Motor neuron (in vitro differentiated cells): ENCODE data around the gene MMEL1. TPM values are rescaled to one million over a fixed set of nuclear protein-coding genes. Genes with fewer than 3 reads are reported as not detected.
"Not testable (repeated sequence)": the region's sequence is repeated elsewhere in the genome, so short reads cannot be mapped to it uniquely, and the experiment has no call there.

ENCODE experiments used
- ATAC-seq, 8 experiments: fragments of 200-7000 bp; cut with Tn5 transposase; replicated peaks in 6 of 8; 2 replicates each; pipeline ENCODE4 v1.8.0; 2021; ENCODE audit warnings: mild to moderate bottlenecking in 8 of 8, moderate library complexity in 8 of 8
- H3K27ac ChIP-seq, 2 donors: fragments of 250-450 bp; sonication (Bioruptor Pico); 2 replicates each; pipeline ENCODE4 v1.9.0; 2021; ENCODE audit warnings: antibody characterized with exemption in 2 of 2, mild to moderate bottlenecking in 2 of 2, moderate library complexity in 1 of 2
- H3K4me1 ChIP-seq, 2 donors: fragments of 250-450 bp; sonication (Bioruptor Pico); replicated peaks in 1 of 2; 2 replicates each; pipeline ENCODE4 v1.6.1; 2021; ENCODE audit warnings: antibody characterized with exemption in 2 of 2, mild to moderate bottlenecking in 2 of 2, moderate library complexity in 1 of 2
- H3K4me3 ChIP-seq, 5 donors: fragments of 250-450 bp; sonication (Bioruptor Pico); 2 replicates each; pipeline ENCODE4 v1.9.0; 2021; ENCODE audit warnings: antibody characterized with exemption in 5 of 5, mild to moderate bottlenecking in 5 of 5, moderate library complexity in 4 of 5
- WGBS, 10 experiments: fragments of 450-650 bp; shearing (Covaris generic); methylation state at CpG; one replicate each; pipeline ENCODE4 v1.0.0; 2022; 5-methylcytosine and 5-hydroxymethylcytosine counted together
- in situ Hi-C, 9 experiments: fragments of 400-800 bp; cut with MboI; loops; one replicate each; pipeline ENCODE4 v1.15.0; 2021; ENCODE audit warnings: low sequenced_read_pairs in 9 of 9, low pct_unique_long_range_greater_than_20kb in 2 of 9; ENCODE audit not compliant: unreplicated experiment in 9 of 9
- total RNA-seq, 8 experiments: library from RNA; unstranded; fragments of 300-600 nt; gene quantifications; 2 replicates each; pipeline versions ENCODE4 v1.2.3 to v1.2.4, GENCODE V29; 2022

MMEL1 gene
- total RNA-seq, 8 experiments from 2014 or later = 0.71 to 3.2 (median 1.1) TPM; not detected in 3

DNA sequence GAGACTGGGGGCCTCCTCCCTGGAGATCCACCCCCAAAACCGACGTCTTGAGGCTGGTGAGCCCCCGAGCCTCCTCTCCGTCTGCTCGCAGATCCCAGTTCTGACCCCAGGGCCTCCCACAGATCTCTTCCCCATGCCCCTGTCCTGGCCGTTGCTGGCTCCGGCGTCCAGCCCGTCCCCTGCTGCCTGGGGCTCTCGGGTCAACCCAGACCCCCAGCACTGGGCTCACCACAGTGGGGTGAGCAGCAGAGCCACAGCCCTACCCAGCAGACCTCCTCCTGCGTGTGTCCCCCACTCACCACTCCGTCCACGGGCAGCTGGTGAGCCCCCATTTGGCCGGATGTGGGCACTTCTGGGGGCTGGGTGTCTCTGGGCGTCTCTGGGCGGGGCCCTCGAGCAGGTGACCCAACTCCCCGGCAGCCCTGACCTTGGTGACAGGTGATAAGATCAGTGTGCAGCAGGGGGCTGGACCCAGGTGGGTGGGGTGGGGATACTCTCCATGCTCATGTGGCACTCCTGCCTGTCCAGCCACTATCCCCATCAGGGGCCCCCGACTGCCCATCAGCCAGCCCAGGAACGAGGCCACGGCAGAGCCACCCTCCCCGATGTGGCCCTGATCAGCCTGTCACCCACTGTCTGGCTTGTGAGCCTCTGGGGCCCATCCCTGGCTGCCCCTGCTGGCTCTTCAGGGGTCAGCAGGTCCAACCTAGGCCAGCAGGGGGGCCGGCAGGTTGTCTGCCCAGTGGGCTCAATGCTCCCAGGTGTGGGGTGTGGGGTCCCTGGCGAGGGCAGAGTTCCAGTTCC lies 75.9 kb downstream of the MMEL1 start:
- WGBS, 10 experiments = 40 to 100% (median 60%) methylated on average over 1 to 10 of the region's 24 CpGs; no CpG with 5 or more reads in 6 of the 10 experiments
- Histone ChIP-seq H3K4me1 (peaks cover 29 to 30% of the 10 kb centered on the region in 2 donors), H3K27ac (no peak overlapping the region), H3K4me3 (no peak overlapping the region)
- peak in 6 of 8 experiments; percentile 1 to 48 (median 16) for ATAC-seq
- in situ Hi-C loops = loop anchor here in 1 of 9 experiments (25.0 kb wide), 1 partner anchor 880 kb away; no protein-coding TSS in a partner anchor

DNA sequence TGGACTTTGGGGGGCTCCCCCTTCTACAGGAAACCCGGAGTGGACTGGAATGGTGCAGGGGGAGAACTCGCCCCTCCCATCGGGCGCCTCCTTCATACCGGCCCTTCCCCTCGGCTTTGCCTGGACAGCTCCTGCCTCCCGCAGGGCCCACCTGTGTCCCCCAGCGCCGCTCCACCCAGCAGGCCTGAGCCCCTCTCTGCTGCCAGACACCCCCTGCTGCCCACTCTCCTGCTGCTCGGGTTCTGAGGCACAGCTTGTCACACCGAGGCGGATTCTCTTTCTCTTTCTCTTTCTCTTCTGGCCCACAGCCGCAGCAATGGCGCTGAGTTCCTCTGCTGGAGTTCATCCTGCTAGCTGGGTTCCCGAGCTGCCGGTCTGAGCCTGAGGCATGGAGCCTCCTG lies 76.5 kb downstream of the MMEL1 start, which contains the start of gene TNFRSF14:
TSS of gene TNFRSF14 (plus strand) at position 95 of the 401 bp plus-strand sequence. CDS start at position 389, 294 bp downstream.
- in situ Hi-C loops = loop anchor here in 1 of 9 experiments (25.0 kb wide), 1 partner anchor 881 kb away; no protein-coding TSS in a partner anchor
- Histone ChIP-seq H3K4me1 (peaks cover 29 to 30% of the 10 kb centered on the region in 2 donors), H3K27ac (peak within 1 kb of the TSS in 1 of 2 donors; percentile 3), H3K4me3 (no peak within 1 kb of the TSS)
- 0 to 80% (median 57%) methylated on average over 2 to 8 of the region's 16 CpGs; no CpG with 5 or more reads in 6 of the 10 experiments for WGBS, 10 experiments
- ATAC-seq = peak; percentile 6 to 72 (median 16)

DNA sequence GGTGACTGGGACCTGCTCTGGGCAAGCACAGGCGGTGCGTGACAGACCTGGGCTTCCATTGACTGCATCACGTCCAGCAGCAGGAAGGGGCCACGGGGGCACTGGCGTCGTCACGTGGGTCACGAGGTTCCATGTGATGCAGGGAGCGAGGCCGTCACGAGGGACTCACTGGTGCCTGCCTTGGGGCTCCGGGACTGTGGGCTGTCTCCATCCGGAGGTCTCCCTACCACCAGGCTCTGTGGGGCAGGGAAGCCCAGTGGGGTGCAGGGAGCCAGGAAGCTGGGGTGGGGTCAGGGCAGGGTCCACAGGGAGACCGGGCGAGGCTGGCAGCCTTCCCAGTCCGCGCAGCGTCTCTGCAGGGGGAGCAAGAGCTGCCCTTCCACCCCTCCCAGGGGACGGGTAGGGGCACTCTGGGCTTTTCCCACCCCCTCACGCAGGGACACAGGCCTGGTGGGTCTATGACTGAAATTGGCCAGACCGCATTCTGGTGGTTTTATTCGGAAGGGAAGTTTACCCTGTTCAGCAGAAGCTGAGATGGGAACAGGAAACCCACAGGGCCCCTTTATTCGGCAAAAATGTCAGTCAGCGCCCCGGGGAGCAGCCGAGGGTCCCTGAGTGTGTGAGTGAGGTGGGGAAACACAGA lies 77.1 kb downstream of the MMEL1 start:
- WGBS, 10 experiments = 12 to 67% (median 20%) methylated on average over 1 to 9 of the region's 26 CpGs; no CpG with 5 or more reads in 7 of the 10 experiments
- no peak overlapping the region for H3K4me3 ChIP-seq
- peak overlapping the region in 1 of 2 donors; percentile 3 for H3K27ac ChIP-seq
- peaks cover 29 to 30% of the 10 kb centered on the region in 2 donors for H3K4me1 ChIP-seq
- ATAC-seq = peak in 7 of 8 experiments; percentile 11 to 43 (median 20)
- in situ Hi-C loops = loop anchor here in 1 of 9 experiments (25.0 kb wide), 1 partner anchor 882 kb away; no protein-coding TSS in a partner anchor

DNA sequence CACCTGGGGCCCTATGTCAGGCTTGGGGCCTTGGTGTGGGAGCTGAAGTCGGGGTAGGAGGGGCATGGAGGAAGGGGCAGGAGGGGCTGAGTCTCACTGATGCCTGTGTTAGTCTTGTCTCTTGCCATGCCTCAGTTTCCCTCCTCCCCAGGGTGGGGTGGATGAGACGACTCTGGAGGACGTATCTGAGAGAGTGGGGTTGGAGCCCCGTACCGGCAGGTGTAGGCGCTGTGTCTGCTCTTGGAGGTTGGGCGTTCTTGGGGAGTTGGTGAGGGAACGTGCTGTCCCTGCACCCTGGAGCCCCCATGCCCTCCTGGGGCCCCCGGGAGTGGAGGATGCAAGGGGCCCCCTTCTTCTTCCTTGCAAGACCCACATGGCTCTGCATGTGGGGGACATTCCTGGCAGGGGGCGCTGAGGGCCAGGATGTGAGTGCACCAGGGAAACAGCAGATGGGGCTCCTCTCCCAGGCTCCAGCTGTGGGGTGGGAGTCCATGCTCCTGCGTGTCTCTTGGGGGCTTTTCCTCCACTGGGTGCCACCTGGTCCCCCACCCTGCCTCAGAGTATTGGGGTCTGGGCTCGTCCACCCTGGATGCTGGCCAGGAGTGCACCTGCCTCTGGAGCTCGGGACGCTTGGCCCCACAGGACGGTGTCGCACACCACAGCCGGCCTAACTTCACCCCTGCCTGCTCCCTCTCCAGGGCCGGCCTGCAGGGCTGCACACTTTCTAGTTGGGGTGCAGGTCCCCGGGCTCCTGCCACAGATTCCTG lies 78.0 kb downstream of the MMEL1 start:
- ATAC-seq = peak in 5 of 8 experiments; percentile 4 to 23 (median 11)
- Histone ChIP-seq H3K27ac (no peak overlapping the region), H3K4me1 (peaks cover 34 to 37% of the 10 kb centered on the region in 2 donors), H3K4me3 (no peak overlapping the region)
- in situ Hi-C loops = loop anchor here in 1 of 9 experiments (25.0 kb wide), 1 partner anchor 882 kb away; no protein-coding TSS in a partner anchor
- WGBS, 10 experiments = 0 to 90% (median 80%) methylated on average over 1 to 9 of the region's 19 CpGs; no CpG with 5 or more reads in 4 of the 10 experiments

DNA sequence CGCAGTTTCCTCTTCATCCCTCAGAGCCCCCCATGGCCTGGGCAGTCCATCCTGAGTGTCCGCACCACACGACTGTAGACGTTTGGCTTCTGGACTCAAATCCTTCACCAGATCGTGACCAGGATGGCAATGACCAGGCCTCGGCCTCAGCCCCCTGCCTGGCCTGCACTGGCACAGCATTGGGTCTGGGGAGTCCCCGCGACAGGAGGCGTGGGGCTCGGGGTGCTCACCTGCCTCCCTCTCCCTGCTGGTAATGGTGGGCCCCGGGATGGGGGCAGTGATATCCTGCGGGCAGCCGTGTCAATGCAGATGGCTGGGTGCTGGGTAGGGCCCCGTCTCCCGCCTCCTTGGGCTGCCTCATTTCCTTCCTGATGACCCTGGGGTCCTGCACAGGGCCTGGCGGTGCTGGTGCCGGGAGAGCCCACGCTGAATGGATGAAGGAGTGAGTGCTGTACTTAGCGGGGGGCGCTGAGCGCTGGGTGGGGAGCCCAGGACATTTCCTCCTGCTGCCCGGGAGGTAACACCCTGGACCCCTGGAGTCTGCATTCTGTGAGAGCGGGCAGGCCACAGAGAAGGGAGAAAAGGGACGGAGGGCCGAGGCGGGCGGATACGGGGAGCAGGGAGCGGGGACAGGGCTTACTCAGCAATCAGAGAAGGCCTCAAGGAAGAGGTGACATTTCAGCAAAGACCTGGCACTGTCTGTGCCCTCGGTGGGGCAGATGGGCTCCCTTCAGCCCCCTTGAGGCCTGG lies 78.8 kb downstream of the MMEL1 start:
- H3K27ac ChIP-seq = no peak overlapping the region
- in situ Hi-C loops = loop anchor here in 1 of 9 experiments (25.0 kb wide), 1 partner anchor 883 kb away; no protein-coding TSS in a partner anchor
- peaks cover 42 to 44% of the 10 kb centered on the region in 2 donors for H3K4me1 ChIP-seq
- WGBS, 10 experiments = 40 to 100% (median 92%) methylated on average over 1 to 9 of the region's 30 CpGs; no CpG with 5 or more reads in 6 of the 10 experiments
- H3K4me3 ChIP-seq = no peak overlapping the region
- no peak for ATAC-seq

DNA sequence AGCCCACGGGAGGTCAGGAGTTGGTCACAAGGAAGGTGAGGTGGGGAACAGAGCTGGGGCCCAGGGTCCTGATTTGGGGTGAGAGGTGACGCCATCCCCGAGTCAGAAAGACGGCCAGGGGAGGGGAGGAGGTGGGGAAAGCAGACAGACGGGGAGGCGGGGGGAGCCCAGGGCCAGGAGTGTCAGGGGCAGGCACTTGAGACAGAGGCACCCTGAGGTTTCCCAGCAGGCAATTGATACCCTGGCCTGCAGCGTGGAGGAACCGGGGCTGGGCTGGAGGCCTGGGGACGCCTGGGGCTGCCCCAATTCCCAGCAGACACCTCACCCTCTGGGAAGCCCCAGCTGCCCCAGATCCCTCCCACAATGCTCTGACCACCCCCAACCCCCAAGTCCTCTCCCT lies 79.7 kb downstream of the MMEL1 start:
- no CpG with 5 or more reads among the region's 9 CpGs for WGBS, 10 experiments

DNA sequence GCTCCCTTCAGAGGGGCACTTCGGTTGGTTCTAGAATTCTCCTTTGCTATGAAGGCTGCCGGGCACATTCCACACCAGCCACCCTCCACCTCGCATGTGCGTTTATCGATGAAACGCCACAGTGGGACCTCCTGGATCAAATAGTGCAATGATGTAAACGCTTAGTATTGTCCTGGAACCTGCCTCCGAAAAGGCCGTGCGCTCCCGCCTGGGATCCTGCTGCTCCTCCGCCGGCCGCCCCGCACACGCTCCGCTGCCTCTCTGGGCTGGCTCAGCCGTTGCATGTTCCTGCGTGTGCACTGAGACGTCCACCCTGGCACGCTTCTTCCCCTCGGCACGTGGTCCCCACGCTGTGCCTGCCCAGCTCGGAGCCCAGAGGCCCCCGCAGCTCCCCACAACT lies 80.6 kb downstream of the MMEL1 start:
- H3K4me1 ChIP-seq = peaks cover 59 to 63% of the 10 kb centered on the region in 2 donors
- H3K4me3 ChIP-seq = no peak overlapping the region
- in situ Hi-C loops = loop anchor here in 1 of 9 experiments (25.0 kb wide), 1 partner anchor 885 kb away; no protein-coding TSS in a partner anchor
- no peak overlapping the region for H3K27ac ChIP-seq
- WGBS, 10 experiments = 85 to 86% methylated on average over 10 to 17 of the region's 26 CpGs; no CpG with 5 or more reads in 8 of the 10 experiments
- ATAC-seq = no peak

More for the DNA sequence above, 79.7 kb downstream of the MMEL1 start:
- peaks cover 51 to 54% of the 10 kb centered on the region in 2 donors for H3K4me1 ChIP-seq
- in situ Hi-C loops = loop anchor here in 1 of 9 experiments (25.0 kb wide), 1 partner anchor 884 kb away; no protein-coding TSS in a partner anchor
- not testable (repeated sequence) for H3K4me3 ChIP-seq, ATAC-seq, H3K27ac ChIP-seq

DNA sequence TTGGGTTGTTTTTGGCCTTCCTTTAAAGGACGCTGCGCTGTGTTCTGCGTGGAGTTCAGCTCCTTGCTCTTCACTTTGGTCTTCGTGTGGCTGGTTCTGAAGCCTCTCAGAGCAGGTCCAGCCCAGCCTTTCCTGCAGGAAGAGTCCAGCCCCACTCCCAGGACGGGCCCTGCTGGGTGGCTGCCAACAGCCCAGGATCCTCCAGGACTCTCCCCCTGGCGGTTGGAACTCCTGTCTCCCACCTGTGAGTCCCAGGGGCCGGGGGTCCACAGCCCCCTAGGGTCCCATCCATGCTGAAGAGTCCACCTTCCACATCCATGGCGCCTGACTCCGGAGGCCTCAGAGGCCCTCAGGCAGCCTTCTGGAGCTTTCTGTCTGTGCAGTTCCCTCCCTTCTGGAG lies 81.3 kb downstream of the MMEL1 start:
- not testable (repeated sequence) for H3K4me3 ChIP-seq, ATAC-seq, H3K27ac ChIP-seq
- peaks cover 59 to 67% of the 10 kb centered on the region in 2 donors for H3K4me1 ChIP-seq
- in situ Hi-C loops = loop anchor here in 1 of 9 experiments (25.0 kb wide), 1 partner anchor 886 kb away; no protein-coding TSS in a partner anchor
- 82 to 100% (median 100%) methylated on average over 1 to 5 of the region's 9 CpGs; no CpG with 5 or more reads in 7 of the 10 experiments for WGBS, 10 experiments

DNA sequence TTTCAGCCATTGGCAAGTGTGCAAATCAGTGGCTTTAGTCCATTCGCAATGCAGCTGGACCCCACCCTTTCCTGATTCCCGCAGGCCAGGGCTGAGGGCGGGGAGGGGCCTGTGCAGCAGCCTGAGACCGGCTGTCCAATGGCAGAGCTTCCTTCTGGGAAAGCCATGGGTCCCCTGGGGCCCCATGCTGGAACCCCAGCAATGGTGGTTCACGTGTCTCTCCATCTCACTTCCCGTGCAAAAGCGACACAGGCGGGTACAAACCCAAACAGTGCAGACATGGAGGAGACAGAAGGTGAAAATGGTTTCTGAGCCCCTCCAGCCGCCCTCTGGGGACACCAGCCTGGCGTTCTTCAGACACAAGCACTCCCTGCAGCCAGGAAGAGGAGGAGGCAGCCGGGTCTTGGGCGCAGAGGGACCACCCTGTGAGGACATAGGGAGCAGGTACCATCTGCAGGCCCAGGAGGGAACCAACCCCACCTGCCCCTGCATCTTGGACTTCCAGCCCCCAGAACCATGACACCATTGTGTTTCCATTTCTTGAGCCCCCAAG lies 82.4 kb downstream of the MMEL1 start:
- in situ Hi-C loops = loop anchor here in 1 of 9 experiments (25.0 kb wide), 1 partner anchor 887 kb away; no protein-coding TSS in a partner anchor
- WGBS, 10 experiments = no CpG with 5 or more reads among the region's 12 CpGs
- not testable (repeated sequence) for H3K4me3 ChIP-seq, H3K27ac ChIP-seq
- peaks cover 56 to 64% of the 10 kb centered on the region in 2 donors for H3K4me1 ChIP-seq
- peak in 3 of 8 experiments; percentile 2 to 5 (median 3) for ATAC-seq

DNA sequence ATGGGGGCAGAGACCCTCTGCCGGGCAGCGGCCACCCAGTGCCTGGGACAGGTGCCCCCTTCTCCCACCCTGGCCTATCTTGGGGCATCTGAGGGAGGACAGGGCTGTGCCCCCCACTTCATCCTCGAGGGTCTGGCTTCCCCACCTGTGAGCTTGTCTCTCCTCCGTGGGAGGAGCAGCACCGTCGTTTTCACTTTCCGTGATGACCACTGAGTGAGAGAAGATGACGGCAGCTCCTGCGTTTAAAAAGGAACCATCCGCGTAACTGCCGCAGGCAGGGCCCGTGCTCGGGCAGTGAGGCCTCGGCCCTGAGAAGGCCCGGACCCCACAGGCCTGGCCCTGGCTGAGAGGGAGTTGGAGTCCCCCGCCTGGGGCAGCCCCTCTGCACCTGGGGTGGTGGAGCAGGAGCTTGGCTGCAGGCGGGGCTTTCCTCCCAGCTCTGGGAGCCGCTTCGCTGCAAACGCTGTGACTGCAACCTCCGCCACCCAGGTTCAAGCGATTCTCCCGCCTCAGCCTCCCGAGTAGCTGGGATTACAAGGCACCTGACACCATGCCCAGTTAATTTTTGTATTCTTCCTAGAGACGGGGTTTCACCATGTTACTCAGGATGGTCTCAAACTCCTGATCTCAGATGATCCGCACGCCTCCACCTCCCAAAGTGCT lies 83.3 kb downstream of the MMEL1 start:
- not testable (repeated sequence) for H3K4me3 ChIP-seq, ATAC-seq
- in situ Hi-C loops = loop anchor here in 5 of 9 experiments (10.0 to 25.0 kb wide), 5 partner anchors 112 to 888 kb away; partner anchors contain the start of gene PEX10 (in 3 of the 5)
- Histone ChIP-seq H3K27ac (peak overlapping the region; percentile 80 to 92), H3K4me1 (peaks cover 61 to 69% of the 10 kb centered on the region in 2 donors)
- WGBS, 10 experiments = 80 to 100% methylated on average over 1 to 2 of the region's 28 CpGs; no CpG with 5 or more reads in 8 of the 10 experiments
